AG09319 (cell line): ENCODE results near the gene TCEAL6.
"Not testable (repeated sequence)": the region's sequence is repeated elsewhere in the genome, so short reads cannot be mapped to it uniquely, and the experiment has no call there.

ENCODE experiments used
- DNase-seq: peaks from one replicate; pipeline ENCODE4 v3.0.0-alpha.2; 2010; ENCODE audit warnings: low read depth; ENCODE audit errors: extremely low read depth
- CTCF ChIP-seq: IDR thresholded peaks from 2 replicates; pipeline ENCODE4 v1.5.1; 2011; ENCODE audit warnings: low read depth, mild to moderate bottlenecking, inconsistent platforms, low read length, moderate library complexity

TCEAL6 gene

GRCh38 chrX:102142274-102142673 lies at the start of gene TCEAL6:
Gene TCEAL6 (minus strand): TSS chrX:102142481.
- DNase-seq: not testable (repeated sequence)

GRCh38 chrX:102185967-102186720 lies 43.9 kb upstream of the TCEAL6 start:
- no peak for TF ChIP-seq CTCF
- DNase-seq: no peak

GRCh38 chrX:102155806-102156179 lies 13.5 kb upstream of the TCEAL6 start, which contains the start of gene BEX5:
Gene BEX5 (minus strand): TSS chrX:102155977. CDS start chrX:102154265, 1,712 bp downstream.
- DNase-seq: no peak
- TF ChIP-seq CTCF: no peak

- no peak for TF ChIP-seq CTCF
- DNase-seq: no peak
Observed at GRCh38 chrX:102154900-102155805, 12.9 kb upstream of the TCEAL6 start.

GRCh38 chrX:102154218-102154860 lies 12.1 kb upstream of the TCEAL6 start:
- no peak for DNase-seq
- no peak; the same call in 1 of the 2 replicates for TF ChIP-seq CTCF

- DNase-seq: not testable (repeated sequence)
Observed at GRCh38 chrX:102141631-102142030, 650 bp downstream of the TCEAL6 start.

- not testable (repeated sequence) for DNase-seq
Observed at GRCh38 chrX:102140876-102141275, 1.4 kb downstream of the TCEAL6 start.

- no peak for TF ChIP-seq CTCF
- no peak for DNase-seq
Observed at GRCh38 chrX:102138064-102138463, 4.2 kb downstream of the TCEAL6 start.
